ENCODE data around the gene NCOA7. TPM values are rescaled to one million over a fixed set of nuclear protein-coding genes. Genes with fewer than 3 reads are reported as not detected.
"Not testable (repeated sequence)": the region's sequence is repeated elsewhere in the genome, so short reads cannot be mapped to it uniquely, and the experiment has no call there.

Gene NCOA7
- total RNA-seq, 1 donor, result 52.7 TPM

DNA sequence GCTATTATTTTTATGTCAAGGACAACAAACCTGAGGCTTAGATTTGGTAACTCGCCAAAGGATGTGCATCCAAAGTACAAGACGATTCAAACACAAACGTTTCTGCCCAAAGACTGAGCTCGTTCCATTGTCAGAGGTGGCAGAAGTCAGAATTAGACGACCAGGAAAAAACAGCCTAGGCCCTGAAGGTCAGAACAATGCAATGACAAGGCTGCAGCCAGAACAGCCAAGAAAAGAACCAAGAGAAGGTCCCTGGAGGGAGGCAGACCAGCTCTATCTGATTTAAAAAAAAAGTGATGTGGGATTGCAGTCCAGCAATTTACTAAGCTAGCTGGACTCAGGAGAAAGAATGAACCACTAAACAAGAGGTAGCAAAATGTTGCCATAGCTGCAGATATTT, 54.2 kb downstream of the NCOA7 start:
- TF ChIP-seq, protein P1, sequence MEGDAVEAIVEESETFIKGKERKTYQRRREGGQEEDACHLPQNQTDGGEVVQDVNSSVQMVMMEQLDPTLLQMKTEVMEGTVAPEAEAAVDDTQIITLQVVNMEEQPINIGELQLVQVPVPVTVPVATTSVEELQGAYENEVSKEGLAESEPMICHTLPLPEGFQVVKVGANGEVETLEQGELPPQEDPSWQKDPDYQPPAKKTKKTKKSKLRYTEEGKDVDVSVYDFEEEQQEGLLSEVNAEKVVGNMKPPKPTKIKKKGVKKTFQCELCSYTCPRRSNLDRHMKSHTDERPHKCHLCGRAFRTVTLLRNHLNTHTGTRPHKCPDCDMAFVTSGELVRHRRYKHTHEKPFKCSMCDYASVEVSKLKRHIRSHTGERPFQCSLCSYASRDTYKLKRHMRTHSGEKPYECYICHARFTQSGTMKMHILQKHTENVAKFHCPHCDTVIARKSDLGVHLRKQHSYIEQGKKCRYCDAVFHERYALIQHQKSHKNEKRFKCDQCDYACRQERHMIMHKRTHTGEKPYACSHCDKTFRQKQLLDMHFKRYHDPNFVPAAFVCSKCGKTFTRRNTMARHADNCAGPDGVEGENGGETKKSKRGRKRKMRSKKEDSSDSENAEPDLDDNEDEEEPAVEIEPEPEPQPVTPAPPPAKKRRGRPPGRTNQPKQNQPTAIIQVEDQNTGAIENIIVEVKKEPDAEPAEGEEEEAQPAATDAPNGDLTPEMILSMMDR (IDR thresholded peaks at IDR 0.05; ENCODE audit: insufficient read depth, low read depth, low read length), result no peak
- no peak overlapping the region for H3K4me3 ChIP-seq (ENCODE audit: low read depth, low read length)
- no peak for DNase-seq (ENCODE audit: low read depth)

DNA sequence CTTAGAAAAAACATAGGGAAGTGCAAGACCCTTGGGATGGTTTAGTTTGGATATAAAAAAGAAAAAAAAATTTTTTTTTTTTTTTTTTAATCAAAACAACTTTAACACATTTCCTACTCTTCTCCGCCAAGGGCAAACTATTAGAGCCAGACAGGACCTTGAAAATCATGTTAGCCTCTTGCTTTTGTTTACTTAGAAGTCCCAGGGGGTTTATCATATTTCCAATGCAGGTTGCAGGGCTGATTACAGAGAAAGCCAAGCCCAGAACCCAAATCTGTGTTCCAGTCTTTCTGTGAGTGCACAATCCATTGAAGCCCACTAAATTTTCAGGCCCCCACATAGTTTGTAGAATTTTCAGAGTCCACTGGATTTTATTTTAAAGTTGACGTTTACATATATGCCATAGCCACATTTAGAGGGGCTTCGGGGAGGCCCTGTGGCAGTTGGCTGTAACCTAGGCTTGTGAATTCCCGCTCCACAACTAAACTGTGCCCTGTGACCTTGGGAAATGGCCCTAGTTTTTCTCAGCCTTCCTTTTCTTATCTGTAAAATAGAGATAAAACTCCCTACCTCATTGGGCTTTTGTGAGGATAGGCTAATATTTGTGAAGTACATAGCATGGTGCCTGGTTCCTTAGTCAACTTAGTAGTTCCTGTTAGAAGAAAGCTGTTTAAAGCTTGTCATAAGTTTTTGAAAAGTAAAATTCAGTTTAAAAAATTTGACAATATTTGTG, 55.7 kb downstream of the NCOA7 start:
- TF ChIP-seq, protein P1 (IDR thresholded peaks at IDR 0.05; ENCODE audit: insufficient read depth, low read depth, low read length), result no peak
- no peak for DNase-seq (ENCODE audit: low read depth)

DNA sequence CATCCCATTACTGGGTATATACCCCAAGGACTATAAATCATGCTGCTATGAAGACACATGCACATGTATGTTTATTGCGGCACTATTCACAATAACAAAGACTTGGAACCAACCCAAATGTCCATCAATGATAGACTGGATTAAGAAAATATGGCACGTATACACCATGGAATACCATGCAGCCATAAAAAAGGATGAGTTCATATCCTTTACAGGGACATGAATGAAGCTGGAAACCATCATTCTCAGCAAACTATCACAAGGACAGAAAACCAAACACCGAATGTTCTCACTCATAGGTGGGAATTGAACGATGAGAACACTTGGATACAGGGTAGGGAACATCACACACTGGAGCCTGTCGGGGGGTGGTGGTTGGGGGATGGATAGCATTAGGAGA, 57.5 kb downstream of the NCOA7 start:
- H3K4me3 ChIP-seq (ENCODE audit: low read depth, low read length), result not testable (repeated sequence)

More for the DNA sequence above, 55.7 kb downstream of the NCOA7 start:
- no peak overlapping the region for H3K4me3 ChIP-seq (ENCODE audit: low read depth, low read length)

DNA sequence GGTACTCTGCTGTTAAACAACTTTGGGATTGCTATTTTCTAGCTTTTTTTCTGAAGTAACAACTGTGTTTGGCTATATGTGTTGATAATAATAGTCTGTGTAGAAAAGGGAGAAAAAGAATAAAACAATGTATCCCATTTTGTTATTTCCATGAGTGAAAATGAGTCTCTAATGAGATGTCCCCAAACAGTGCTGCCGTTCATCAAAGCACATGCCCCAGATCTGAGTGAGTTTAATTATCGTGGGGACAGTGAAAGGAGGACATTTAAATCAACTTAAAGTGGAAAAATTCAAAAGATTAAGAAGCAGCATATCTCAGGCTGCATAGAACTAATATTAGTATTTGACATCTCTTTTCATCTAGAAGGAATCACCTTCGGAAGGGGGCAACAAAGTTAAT, 59.6 kb downstream of the NCOA7 start:
- DNase-seq (ENCODE audit: low read depth), result no peak
- no peak overlapping the region for H3K4me3 ChIP-seq (ENCODE audit: low read depth, low read length)
- TF ChIP-seq, protein P1 (IDR thresholded peaks at IDR 0.05; ENCODE audit: insufficient read depth, low read depth, low read length), result no peak

More for the DNA sequence above, 57.5 kb downstream of the NCOA7 start:
- DNase-seq (ENCODE audit: low read depth), result not testable (repeated sequence)

DNA sequence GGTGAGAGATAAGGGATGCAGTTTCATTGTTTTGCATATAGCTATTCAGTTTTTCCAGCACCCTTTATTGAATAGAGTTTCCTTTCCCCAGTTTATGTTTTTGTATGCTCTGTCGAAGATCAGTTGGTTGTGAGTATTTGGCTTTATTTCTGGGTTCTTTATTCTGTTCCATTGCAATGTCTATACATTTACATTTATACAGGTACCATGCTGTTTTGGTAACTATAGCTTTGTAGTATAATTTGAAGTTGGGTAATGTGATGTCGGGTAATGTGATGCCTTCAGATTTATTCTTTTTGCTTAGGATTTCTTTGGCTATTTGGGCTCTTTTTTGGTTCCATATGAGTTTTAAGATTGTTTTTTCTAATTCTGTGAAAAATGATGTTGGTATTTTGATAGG, 61.8 kb downstream of the NCOA7 start:
- H3K4me3 ChIP-seq (ENCODE audit: low read depth, low read length), result no peak overlapping the region
- no peak for DNase-seq (ENCODE audit: low read depth)
- TF ChIP-seq, protein P1 (IDR thresholded peaks at IDR 0.05; ENCODE audit: insufficient read depth, low read depth, low read length), result no peak

DNA sequence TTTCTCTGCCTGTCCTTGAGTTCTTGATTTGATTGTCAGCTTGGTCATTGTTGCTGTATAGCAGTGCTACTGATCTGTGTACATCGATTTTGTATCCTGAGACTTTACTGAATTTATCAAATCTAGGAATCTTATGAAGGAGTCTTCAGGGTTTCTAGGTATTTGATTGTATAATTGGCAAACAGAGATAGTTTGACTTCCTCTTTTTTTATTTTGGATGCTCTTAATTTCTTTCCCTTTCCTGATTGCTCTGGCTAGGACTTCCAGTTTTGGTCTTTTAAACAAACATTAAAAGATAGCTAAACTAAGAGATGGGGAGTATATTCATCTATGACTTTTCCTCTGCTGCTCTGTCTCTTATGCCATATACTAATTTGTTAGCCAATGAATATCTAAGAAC, 62.4 kb downstream of the NCOA7 start:
- H3K4me3 ChIP-seq (ENCODE audit: low read depth, low read length), result no peak overlapping the region
- DNase-seq (ENCODE audit: low read depth), result no peak
- TF ChIP-seq, protein P1 (IDR thresholded peaks at IDR 0.05; ENCODE audit: insufficient read depth, low read depth, low read length), result no peak

DNA sequence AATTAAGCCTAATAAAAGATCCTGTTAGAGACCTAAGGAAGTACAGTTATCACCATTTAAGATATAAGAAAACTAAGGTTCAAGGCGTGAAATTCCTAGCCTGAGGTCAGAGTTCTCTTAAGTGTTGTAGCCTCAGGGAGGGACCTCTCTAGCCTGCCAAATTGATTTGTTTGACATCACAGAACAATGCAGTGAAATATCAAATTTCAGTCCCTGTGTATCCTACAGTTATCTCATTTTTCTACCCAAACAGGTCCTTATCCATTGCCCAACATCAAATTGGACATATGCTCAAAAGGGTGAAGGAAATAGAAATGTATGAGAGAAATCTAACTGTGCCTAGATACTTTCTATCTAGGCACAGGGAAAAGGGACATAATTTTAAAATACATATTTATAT, 63.0 kb downstream of the NCOA7 start:
- H3K4me3 ChIP-seq (ENCODE audit: low read depth, low read length), result no peak overlapping the region
- TF ChIP-seq, protein P1 (IDR thresholded peaks at IDR 0.05; ENCODE audit: insufficient read depth, low read depth, low read length), result no peak
- no peak for DNase-seq (ENCODE audit: low read depth)

Data from fibroblast of villous mesenchyme (primary cell).